Neutrophil (primary cell): ENCODE measurements around the gene NOS2.
"Not testable (repeated sequence)": the region's sequence is repeated elsewhere in the genome, so short reads cannot be mapped to it uniquely, and the experiment has no call there.

Experiments used
- H3K27ac ChIP-seq: fragments of 200-600 bp; sonication (generic); 2 replicates; pipeline ENCODE4 v1.5.1; 2016; ENCODE audit warnings: mild to moderate bottlenecking, moderate library complexity
- H3K27me3 ChIP-seq: fragments of 200-600 bp; sonication (generic); 2 replicates; pipeline ENCODE4 v1.6.0; 2016; ENCODE audit warnings: mild to moderate bottlenecking
- H3K36me3 ChIP-seq: fragments of 200-600 bp; sonication (generic); 2 replicates; pipeline ENCODE4 v1.5.1; 2017
- H3K4me1 ChIP-seq, 2 experiments: fragments of 200-600 bp in 1 of 2; sonication (generic) in 1 of 2; 1 replicate in 1 of 2; 2 replicates in 1 of 2; pipeline versions ENCODE4 v1.5.1 to v1.6.1; 2013 to 2016; ENCODE audit warnings: low read depth in 1 of 2, low read length in 1 of 2, mild to moderate bottlenecking in 1 of 2, moderate library complexity in 1 of 2; ENCODE audit not compliant: control insufficient read depth in 1 of 2, insufficient read depth in 1 of 2
- H3K4me3 ChIP-seq, 2 experiments: fragments of 200-600 bp in 1 of 2; sonication (generic) in 1 of 2; 1 replicate in 1 of 2; 2 replicates in 1 of 2; pipeline ENCODE4 v1.5.1; 2013 to 2016; ENCODE audit warnings: low read depth in 1 of 2, low read length in 1 of 2, mild to moderate bottlenecking in 1 of 2, moderate library complexity in 1 of 2
- H3K9me3 ChIP-seq: fragments of 200-600 bp; sonication (generic); 2 replicates; pipeline ENCODE4 v1.5.1; 2016
- TF ChIP-seq, protein P1 (sequence below): fragments of 200-600 bp; sonication (generic); IDR thresholded peaks from 2 replicates; pipeline ENCODE4 v1.5.1; 2016; ENCODE audit warnings: antibody characterized with exemption

NOS2 gene

DNA sequence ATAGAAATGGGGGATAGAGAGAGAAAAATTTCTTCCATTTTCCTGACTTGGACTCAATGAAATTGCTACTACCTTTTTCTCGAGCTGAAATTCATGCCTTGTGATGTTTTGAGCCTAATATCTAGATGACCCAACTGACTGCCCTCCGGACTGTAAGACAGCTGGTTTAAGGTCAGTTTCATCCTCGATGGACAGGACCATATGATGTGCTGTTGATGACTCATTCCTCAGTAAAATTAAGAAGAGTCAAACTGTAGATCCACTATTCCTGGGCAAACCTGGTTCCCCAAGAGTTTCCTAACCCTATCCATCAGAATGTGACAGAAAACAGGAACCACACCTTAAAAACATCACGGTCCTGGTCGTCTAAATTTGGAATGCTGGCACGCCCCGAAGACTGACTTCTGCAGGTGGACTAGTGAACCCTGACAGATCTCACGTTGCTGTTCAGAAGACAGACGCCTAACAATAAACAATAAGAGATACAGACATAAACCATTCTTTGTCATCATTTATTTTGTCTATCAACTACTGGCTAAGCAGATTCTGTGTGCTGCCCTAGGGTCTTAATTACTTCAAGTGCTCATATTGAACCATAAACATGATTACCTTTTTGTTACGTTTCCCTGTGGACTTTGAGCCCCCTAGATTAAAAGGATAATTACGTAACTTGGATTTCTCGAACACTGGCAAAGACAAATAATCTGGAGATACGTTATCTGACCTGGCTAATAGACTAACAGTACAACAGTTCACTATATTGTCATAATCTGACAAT, 45.1 kb upstream of the NOS2 start:
- Histone ChIP-seq H3K4me3 (no peak overlapping the region), H3K27me3 (no peaks in the 10 kb centered on the region), H3K9me3 (no peaks in the 10 kb centered on the region), H3K36me3 (no peaks in the 10 kb centered on the region), H3K4me1 (no peaks in the 10 kb centered on the region), H3K27ac (no peak overlapping the region)
- TF ChIP-seq, protein P1, sequence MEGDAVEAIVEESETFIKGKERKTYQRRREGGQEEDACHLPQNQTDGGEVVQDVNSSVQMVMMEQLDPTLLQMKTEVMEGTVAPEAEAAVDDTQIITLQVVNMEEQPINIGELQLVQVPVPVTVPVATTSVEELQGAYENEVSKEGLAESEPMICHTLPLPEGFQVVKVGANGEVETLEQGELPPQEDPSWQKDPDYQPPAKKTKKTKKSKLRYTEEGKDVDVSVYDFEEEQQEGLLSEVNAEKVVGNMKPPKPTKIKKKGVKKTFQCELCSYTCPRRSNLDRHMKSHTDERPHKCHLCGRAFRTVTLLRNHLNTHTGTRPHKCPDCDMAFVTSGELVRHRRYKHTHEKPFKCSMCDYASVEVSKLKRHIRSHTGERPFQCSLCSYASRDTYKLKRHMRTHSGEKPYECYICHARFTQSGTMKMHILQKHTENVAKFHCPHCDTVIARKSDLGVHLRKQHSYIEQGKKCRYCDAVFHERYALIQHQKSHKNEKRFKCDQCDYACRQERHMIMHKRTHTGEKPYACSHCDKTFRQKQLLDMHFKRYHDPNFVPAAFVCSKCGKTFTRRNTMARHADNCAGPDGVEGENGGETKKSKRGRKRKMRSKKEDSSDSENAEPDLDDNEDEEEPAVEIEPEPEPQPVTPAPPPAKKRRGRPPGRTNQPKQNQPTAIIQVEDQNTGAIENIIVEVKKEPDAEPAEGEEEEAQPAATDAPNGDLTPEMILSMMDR: no peak

DNA sequence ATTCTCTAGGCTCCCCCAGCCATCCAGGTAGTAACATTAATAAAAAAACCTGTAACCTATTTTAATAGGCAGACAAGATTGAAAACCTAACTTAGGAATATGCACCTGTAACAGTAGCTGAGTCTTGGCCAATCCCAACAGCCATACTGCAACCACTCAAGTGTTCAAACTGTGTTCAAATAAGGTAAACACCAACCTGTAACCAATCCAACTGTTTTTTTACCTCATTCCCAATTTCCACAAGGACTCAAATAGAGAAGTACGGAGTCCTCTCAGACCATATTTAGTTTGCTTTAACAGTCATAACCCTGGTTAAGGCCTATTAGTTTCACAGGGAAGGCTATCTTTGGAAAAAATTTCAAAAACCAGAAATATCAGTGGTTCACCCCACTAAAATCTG, 40.4 kb upstream of the NOS2 start:
- TF ChIP-seq, protein P1: no peak
- Histone ChIP-seq H3K4me3 (no peak overlapping the region), H3K4me1 (no peaks in the 10 kb centered on the region)

DNA sequence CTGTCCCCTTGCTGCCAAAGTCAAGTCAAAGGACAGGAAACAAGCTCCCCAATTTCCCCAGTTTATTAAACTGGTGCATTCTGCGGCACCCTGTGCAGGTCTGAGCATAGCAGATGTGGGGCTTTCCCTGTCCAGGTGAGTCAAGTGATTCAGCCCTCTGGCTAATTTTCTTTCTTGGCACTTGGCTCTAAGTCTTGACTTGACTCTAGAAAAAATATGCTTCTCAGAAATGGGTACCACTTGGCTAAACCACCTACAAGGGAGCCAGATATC, 40.0 kb upstream of the NOS2 start:
- not testable (repeated sequence) for H3K9me3 ChIP-seq, H3K36me3 ChIP-seq, H3K27ac ChIP-seq, H3K27me3 ChIP-seq, H3K4me3 ChIP-seq, H3K4me1 ChIP-seq

More for the DNA sequence above, 40.4 kb upstream of the NOS2 start:
- no peaks in the 10 kb centered on the region for H3K9me3 ChIP-seq
- H3K27ac ChIP-seq: no peak overlapping the region
- no peaks in the 10 kb centered on the region for H3K27me3 ChIP-seq
- no peaks in the 10 kb centered on the region for H3K36me3 ChIP-seq

DNA sequence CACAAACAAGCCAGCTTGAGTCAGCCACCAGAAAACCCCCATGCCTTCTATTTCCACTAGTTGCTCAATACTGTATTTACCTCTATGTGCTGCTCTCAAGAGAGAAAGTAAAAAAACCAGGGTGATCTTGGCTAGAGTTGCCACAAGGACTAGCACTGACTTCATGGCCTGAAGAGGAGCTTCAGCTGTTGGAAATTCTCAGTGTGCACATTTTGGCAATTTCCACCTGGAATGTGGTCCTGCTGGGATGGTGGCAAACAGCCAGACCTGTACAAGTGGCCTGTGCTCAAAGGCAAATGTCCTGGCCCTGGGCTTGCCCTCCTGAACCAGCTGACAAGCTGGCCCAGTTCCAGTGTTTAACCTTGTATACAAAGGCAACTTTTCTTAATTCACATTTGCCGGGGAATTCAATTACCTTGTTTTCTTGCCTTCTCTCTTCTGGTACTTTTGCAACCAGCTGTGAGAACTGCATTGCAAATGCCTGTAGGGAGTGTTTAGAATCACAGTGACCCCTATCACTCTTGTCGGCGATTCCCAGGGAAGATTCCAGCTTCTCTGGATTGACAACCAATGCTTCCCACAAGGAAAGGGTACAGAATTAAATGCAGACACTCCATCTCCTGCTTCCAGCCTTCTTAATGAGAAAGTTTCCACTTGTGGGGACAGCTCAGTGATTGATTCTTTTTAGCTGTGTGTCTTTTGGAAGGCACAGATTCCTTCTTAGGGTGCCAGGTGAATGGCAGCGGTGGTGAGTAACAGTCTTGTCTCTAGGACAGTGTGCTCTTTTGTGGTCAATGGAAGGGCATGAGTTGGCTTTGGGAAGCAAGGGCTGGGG, 39.5 kb upstream of the NOS2 start:
- H3K9me3 ChIP-seq, H3K36me3 ChIP-seq, H3K4me1 ChIP-seq, H3K4me3 ChIP-seq, H3K27ac ChIP-seq, H3K27me3 ChIP-seq: not testable (repeated sequence)

DNA sequence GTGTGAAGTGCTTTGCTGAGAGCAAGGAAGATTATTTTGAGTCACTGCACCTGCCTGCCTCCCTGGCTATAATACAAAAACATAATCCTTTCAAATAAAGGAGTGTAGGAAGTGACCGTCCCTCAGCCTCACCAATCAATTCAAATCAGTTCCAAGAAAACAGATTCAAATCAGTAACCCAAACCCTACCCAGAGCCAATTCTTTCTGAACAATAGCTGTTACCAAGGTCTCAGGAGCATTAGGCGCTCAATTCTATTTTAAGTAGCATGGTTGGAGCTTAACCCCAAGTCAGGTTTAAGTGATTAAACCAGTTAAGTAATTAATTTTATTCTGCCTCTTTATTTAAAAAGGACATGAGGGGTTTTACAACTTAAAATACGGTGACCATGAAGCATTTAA, 38.3 kb upstream of the NOS2 start:
- H3K27ac ChIP-seq, H3K36me3 ChIP-seq, H3K9me3 ChIP-seq, H3K27me3 ChIP-seq, H3K4me1 ChIP-seq, H3K4me3 ChIP-seq: not testable (repeated sequence)

DNA sequence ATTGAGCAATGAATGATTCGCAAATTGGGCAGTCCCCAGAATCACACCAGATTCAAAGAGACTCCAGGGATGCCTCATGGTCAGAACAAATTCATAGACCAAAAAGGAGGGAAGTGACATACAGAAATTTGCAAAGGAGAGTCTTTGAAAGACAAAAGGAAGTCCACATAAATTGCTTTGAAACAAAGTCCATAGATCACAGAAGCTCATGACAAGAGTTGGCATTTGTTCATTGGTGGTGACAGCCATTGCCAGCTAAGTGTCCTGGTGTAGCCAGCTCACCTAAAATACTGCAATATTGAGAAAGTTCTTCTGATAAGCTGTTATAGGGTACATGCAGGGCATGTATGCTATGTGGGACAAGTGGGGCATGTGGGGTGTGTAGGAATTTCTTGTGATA, 37.4 kb upstream of the NOS2 start:
- not testable (repeated sequence) for H3K9me3 ChIP-seq, H3K27me3 ChIP-seq, H3K36me3 ChIP-seq, H3K4me3 ChIP-seq, H3K27ac ChIP-seq, H3K4me1 ChIP-seq

DNA sequence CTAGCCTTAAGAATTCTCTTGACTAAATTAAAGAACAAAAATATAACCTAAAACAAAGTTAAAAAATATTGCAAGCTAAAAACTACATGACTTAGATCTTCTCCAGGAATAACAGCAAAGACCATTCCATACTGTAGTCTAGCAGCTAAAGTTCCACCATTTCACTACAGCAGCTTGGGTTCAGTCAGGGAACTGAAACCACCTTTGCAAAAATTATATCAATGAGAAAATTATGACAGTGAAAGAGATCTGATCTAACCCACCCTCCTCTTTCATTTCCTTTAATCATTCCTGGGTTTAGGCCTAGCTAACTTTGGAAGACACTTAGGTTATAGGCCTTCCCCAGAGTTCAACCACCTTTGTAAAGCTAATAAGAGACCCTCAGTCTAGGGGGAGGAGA, 36.3 kb upstream of the NOS2 start:
- H3K36me3 ChIP-seq: no peaks in the 10 kb centered on the region

More for the DNA sequence above, 36.3 kb upstream of the NOS2 start:
- no peak overlapping the region for H3K27ac ChIP-seq
- H3K27me3 ChIP-seq: no peaks in the 10 kb centered on the region
- no peak overlapping the region for H3K4me3 ChIP-seq
- TF ChIP-seq, protein P1: no peak
- no peaks in the 10 kb centered on the region for H3K4me1 ChIP-seq
- no peaks in the 10 kb centered on the region for H3K9me3 ChIP-seq
